ENCODE measurements around the gene CD80.

CD80 gene

DNA sequence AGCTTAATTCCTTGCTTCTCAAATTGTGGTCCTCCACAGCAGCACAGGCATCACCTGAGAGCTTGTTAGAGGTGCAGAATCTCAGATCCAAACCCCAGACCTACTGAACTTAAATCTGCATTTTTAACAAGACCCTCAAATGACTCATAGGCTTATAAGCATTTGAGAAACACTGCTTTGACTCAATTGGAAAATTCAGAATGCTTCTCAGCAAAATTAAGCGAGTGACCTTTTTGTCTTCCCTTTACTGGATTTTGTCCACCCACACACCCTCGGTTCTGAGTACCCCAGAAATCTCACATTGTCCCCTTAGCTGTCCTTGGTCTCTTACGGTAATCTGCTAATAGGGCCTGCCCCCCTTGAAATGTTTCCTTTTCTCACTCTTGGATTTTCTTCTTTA is 17.9 kb downstream of the CD80 start:
- no peak overlapping the region for H3K4me3 ChIP-seq (ENCODE audit: low read length)
- no peak overlapping the region for H3K27ac ChIP-seq (ENCODE audit: low read depth, low read length)
- H3K9me2 ChIP-seq (replicated peaks; ENCODE audit: control insufficient read depth, low read length): no peaks in the 10 kb centered on the region
- H3K27me3 ChIP-seq (ENCODE audit: control insufficient read depth, low read length): no peaks in the 10 kb centered on the region
- peaks cover 36% of the 10 kb centered on the region for H3K4me1 ChIP-seq (ENCODE audit: control insufficient read depth, low read length)
- TF ChIP-seq, protein P1, sequence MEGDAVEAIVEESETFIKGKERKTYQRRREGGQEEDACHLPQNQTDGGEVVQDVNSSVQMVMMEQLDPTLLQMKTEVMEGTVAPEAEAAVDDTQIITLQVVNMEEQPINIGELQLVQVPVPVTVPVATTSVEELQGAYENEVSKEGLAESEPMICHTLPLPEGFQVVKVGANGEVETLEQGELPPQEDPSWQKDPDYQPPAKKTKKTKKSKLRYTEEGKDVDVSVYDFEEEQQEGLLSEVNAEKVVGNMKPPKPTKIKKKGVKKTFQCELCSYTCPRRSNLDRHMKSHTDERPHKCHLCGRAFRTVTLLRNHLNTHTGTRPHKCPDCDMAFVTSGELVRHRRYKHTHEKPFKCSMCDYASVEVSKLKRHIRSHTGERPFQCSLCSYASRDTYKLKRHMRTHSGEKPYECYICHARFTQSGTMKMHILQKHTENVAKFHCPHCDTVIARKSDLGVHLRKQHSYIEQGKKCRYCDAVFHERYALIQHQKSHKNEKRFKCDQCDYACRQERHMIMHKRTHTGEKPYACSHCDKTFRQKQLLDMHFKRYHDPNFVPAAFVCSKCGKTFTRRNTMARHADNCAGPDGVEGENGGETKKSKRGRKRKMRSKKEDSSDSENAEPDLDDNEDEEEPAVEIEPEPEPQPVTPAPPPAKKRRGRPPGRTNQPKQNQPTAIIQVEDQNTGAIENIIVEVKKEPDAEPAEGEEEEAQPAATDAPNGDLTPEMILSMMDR (IDR thresholded peaks at IDR 0.05; ENCODE audit: low read depth, low read length, poor library complexity, severe bottlenecking): no peak
- no peak for TF ChIP-seq EZH2phosphoT487 (IDR thresholded peaks at IDR 0.05; ENCODE audit: borderline replicate concordance, low read length)
- H3K4me2 ChIP-seq (ENCODE audit: low read length): no peak overlapping the region
- no peaks in the 10 kb centered on the region for H4K20me1 ChIP-seq (ENCODE audit: control insufficient read depth, insufficient read depth, low read depth, low read length)
- H3F3A ChIP-seq (ENCODE audit: control insufficient read depth, insufficient read depth): no peaks in the 10 kb centered on the region
- H3K9me3 ChIP-seq (ENCODE audit: control insufficient read depth, insufficient read depth, low read length): no peaks in the 10 kb centered on the region
- H3K79me2 ChIP-seq (ENCODE audit: control insufficient read depth, low read length): no peaks in the 10 kb centered on the region
- peaks cover 24% of the 10 kb centered on the region for H3K36me3 ChIP-seq (ENCODE audit: control insufficient read depth, low read length)

DNA sequence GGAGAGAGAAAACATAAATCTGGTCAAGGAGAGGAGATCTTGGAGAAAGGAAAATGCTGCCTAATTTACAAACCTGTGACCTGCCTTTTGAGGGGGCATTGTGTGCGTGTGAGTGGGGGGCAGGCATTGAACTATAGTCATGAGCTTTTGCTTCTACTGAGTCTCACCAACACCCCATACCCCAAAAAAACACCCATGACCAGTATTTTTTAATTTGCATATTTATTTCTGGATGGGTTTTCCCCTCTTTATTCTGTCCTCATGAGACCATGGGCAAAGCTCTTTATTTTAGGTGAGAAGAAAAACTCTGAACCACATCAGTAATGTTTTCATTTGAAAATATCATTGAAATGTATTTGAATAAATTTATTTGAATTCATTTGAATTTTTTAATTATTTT is 20.6 kb downstream of the CD80 start:
- peak overlapping the region; percentile 42 for H3K27ac ChIP-seq (ENCODE audit: low read depth, low read length)
- H3K9me2 ChIP-seq (replicated peaks; ENCODE audit: control insufficient read depth, low read length): no peaks in the 10 kb centered on the region
- H4K20me1 ChIP-seq (ENCODE audit: control insufficient read depth, insufficient read depth, low read depth, low read length): no peaks in the 10 kb centered on the region
- H3K4me1 ChIP-seq (ENCODE audit: control insufficient read depth, low read length): peaks cover 31% of the 10 kb centered on the region
- no peaks in the 10 kb centered on the region for H3F3A ChIP-seq (ENCODE audit: control insufficient read depth, insufficient read depth)
- no peaks in the 10 kb centered on the region for H3K9me3 ChIP-seq (ENCODE audit: control insufficient read depth, insufficient read depth, low read length)
- H3K36me3 ChIP-seq (ENCODE audit: control insufficient read depth, low read length): peaks cover 16% of the 10 kb centered on the region
- H3K27me3 ChIP-seq (ENCODE audit: control insufficient read depth, low read length): no peaks in the 10 kb centered on the region
- TF ChIP-seq EZH2phosphoT487 (IDR thresholded peaks at IDR 0.05; ENCODE audit: borderline replicate concordance, low read length): no peak
- TF ChIP-seq, protein P1 (IDR thresholded peaks at IDR 0.05; ENCODE audit: low read depth, low read length, poor library complexity, severe bottlenecking): no peak
- no peaks in the 10 kb centered on the region for H3K79me2 ChIP-seq (ENCODE audit: control insufficient read depth, low read length)
- H3K4me3 ChIP-seq (ENCODE audit: low read length): peak overlapping the region; percentile 46
- H3K4me2 ChIP-seq (ENCODE audit: low read length): peak overlapping the region; percentile 61

DNA sequence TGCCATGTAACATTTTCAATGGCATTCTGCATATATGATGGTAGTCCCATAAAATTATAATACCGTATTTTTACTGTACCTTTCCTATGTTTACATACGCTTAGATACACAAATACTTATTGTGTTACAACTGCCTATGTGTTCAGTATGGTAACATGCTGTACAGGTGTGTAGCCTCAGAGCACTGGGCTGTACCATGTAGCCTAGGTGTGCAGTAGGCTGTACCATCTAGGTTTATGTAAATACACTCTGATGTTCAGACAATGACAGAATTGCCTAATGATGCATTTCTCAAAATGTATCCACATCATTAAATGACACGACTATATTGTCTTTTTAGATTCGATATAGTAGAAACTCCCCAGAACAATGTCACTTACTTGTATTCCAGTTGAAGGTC is 22.7 kb downstream of the CD80 start:
- Histone ChIP-seq H4K20me1 (ENCODE audit: control insufficient read depth, insufficient read depth, low read depth, low read length) (no peaks in the 10 kb centered on the region), H3K27me3 (ENCODE audit: control insufficient read depth, low read length) (no peaks in the 10 kb centered on the region), H3K9me3 (ENCODE audit: control insufficient read depth, insufficient read depth, low read length) (no peaks in the 10 kb centered on the region), H3K27ac (ENCODE audit: low read depth, low read length) (no peak overlapping the region), H3F3A (ENCODE audit: control insufficient read depth, insufficient read depth) (no peaks in the 10 kb centered on the region), H3K4me2 (ENCODE audit: low read length) (no peak overlapping the region), H3K9me2 (replicated peaks; ENCODE audit: control insufficient read depth, low read length) (no peaks in the 10 kb centered on the region), H3K79me2 (ENCODE audit: control insufficient read depth, low read length) (no peaks in the 10 kb centered on the region), H3K4me1 (ENCODE audit: control insufficient read depth, low read length) (peaks cover 31% of the 10 kb centered on the region), H3K4me3 (ENCODE audit: low read length) (no peak overlapping the region), H3K36me3 (ENCODE audit: control insufficient read depth, low read length) (peaks cover 19% of the 10 kb centered on the region)
- TF ChIP-seq, protein P1 (IDR thresholded peaks at IDR 0.05; ENCODE audit: low read depth, low read length, poor library complexity, severe bottlenecking): no peak
- TF ChIP-seq EZH2phosphoT487 (IDR thresholded peaks at IDR 0.05; ENCODE audit: borderline replicate concordance, low read length): no peak

All from DOHH2 (cell line).